SKM-1 (cell line): ENCODE measurements around the gene LENEP.
"Not testable (repeated sequence)": the region's sequence is repeated elsewhere in the genome, so short reads cannot be mapped to it uniquely, and the experiment has no call there.

Experiments
- DNase-seq: peaks from one replicate; lab custom pipeline; 2025; ENCODE audit not compliant: unreplicated experiment; lab: John Stamatoyannopoulos, UW

Gene LENEP

GRCh38 chr1:154974808-154975408 is 18.5 kb upstream of the LENEP start:
- peak; percentile 99 for DNase-seq

DNA sequence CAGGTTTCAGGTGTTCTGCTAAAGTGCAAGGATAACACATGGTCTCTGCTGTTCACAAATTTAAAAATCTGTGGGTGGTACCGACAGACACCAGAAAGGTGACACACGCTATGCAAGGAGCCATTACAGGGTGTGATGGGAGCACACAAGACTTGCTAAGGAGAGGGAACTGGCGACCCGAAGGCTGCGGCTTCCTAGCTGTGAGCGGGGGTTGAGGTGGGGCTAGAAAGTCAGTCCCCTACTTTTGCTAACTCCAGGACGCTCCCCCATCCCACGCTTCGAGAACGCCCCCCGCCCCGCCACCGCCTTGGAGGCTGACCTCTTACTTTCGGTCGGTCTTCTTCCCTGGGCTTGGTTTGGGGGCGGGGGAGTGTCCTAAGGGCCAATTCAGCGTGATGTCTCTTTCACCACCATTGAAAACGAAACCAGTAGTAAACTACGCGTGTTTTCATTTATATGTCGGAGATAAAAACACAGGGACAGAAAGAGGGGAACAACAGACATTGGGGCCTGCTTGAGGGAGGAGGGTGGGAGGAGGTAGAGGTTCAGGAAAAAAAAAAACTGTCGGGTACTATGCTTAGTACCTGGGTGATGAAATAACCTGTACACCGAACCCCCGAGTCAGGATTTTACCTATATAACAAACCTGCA is 17.9 kb upstream of the LENEP start:
- no peak for DNase-seq

GRCh38 chr1:154977762-154978161 is 15.6 kb upstream of the LENEP start:
- not testable (repeated sequence) for DNase-seq

- DNase-seq: no peak
Observed at GRCh38 chr1:154978360-154978759, 15.0 kb upstream of the LENEP start.

DNA sequence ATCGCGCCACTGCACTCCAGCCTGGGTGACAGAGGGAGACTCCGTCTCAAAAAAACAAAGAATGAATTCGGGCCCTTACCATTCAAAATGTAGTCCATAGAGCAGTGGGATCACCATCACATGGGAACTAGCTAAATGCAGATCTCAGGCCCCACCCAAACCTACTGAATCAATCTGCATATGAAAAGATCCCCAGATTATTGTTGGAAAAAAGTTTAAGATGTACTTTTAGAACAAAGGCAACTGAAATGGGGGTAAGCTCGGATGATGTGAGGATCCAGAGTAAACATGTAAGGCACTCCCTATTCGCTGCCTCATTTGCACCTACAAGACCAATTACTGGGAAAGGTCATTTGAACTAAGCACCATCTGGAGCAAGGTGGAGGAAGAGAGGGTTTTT is 11.0 kb upstream of the LENEP start:
- DNase-seq: no peak

GRCh38 chr1:154982897-154983648 is 10.3 kb upstream of the LENEP start, which contains the start of gene FLAD1:
Gene FLAD1 (plus strand): TSS chr1:154983344. CDS start chr1:154983695, 351 bp downstream.
- DNase-seq: peak; percentile 100

- no peak for DNase-seq
Observed at GRCh38 chr1:154983776-154984466, 9.5 kb upstream of the LENEP start.

- DNase-seq: not testable (repeated sequence)
Observed at GRCh38 chr1:154986736-154987135, 6.7 kb upstream of the LENEP start.

DNA sequence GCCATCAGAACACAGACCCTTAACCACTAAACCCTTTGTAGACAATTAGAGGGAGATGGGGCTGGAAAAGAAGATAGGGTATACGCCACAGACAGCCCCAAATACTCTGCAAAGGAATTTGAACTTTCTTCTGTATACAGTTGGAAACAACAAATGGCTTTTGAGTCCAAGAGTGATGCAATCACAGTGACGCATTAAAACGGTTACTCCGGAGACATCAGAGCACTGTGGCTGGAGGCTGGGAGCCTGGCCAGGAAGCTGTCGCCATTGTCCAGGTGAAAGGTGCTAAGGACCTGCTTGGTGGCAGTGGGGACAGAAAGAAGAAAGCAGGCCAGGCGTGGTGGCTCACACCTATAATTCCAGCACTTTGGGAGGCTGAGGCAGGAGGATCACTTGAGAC is 6.1 kb upstream of the LENEP start:
- DNase-seq: no peak

GRCh38 chr1:154988058-154988954 is 5.1 kb upstream of the LENEP start:
- no peak for DNase-seq

GRCh38 chr1:154989195-154989860 is 4.1 kb upstream of the LENEP start:
- no peak for DNase-seq

- no peak for DNase-seq
Observed at GRCh38 chr1:154990276-154990675, 3.1 kb upstream of the LENEP start.

- no peak for DNase-seq
Observed at GRCh38 chr1:154992721-154993571, 440 bp upstream of the LENEP start.

- no peak for DNase-seq
Observed at GRCh38 chr1:154994269-154994587, 842 bp downstream of the LENEP start.

GRCh38 chr1:154994591-154994990 is 1.2 kb downstream of the LENEP start:
- DNase-seq: no peak

DNA sequence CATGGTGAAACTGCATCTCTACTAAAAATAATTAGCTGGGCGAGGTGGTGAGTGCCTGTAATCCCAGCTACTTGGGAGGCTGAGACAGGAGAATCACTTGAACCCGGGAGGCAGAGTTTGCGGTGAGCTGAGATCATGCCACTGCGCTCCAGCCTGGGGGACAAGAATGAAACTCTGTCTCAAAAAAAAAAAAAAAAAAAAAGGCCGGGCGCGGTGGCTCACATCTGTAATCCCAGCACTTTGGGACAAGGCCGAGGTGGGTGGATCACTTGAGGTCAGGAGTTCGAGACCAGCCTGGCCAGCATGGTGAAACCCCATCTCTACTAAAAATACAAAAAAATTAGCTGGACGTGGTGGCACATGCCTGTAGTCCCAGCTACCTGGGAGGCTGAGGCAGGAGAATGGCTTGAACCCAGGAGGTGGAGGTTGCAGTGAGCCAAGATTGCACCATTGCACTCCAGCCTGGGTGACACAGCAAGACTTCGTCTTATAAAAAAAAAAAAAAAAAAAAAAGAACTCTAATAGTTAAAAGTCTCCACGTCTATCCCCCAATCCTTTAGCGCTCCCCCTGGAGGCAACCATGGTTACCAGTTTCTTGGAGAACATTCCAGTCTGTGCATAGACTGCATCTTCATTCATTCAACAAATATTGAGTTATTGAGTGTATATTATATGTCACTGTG is 2.1 kb downstream of the LENEP start:
- not testable (repeated sequence) for DNase-seq

DNA sequence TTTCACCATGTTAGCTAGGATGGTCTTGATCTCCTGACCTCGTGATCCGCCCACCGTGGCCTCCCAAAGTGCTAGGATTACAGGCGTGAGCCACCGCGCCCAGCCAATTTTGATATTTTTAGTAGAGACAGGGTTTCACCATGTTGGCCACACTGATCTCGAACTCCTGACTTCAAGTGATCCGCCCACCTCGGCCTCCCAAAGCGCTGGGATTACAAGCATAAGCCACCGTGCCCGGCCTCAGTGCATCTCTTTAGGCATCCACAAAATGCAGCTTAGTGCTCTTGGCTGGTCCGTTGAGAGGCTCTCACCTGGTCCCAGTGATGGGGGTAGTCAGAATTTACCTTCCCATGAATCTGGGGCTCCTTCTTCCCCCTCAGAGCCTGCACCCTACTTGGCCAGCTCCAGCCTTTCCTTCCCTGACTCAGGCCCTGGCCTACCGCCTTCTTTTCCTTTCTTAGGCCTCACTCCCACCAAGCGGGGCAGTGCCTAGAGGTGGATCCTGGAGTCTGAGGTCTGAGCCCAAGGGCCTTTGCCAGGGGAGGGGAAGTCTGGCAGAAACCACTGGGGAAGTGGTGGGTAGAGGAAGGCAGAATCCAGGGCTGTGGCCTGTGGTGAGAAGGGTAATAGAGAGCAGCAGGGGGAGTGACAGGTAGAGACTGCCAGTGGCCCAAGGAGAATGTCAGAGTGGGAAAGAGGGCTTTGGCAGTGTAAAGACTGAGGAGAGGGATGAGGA is 3.7 kb downstream of the LENEP start:
- DNase-seq: peak; percentile 73

- DNase-seq: no peak
Observed at GRCh38 chr1:154998201-154998780, 4.9 kb downstream of the LENEP start.
